WI38 (cell line): ENCODE results near the gene PAQR8.

Source experiments
- H3K4me3 ChIP-seq: 2 replicates; pipeline ENCODE4 v1.5.1; 2011; ENCODE audit warnings: low read depth, mild to moderate bottlenecking, control low read depth, low read length
- CTCF ChIP-seq: IDR thresholded peaks from 2 replicates; pipeline ENCODE4 v1.5.1; 2012; ENCODE audit warnings: low read depth, mild to moderate bottlenecking, control low read depth, low read length

Gene PAQR8

GRCh38 chr6:52347818-52348217, 14.1 kb upstream of the PAQR8 start:
- H3K4me3 ChIP-seq, result no peak overlapping the region
- no peak for TF ChIP-seq CTCF

- H3K4me3 ChIP-seq, result peak overlapping the region; percentile 40; the same call in 1 of the 2 replicates
- no peak for TF ChIP-seq CTCF
Observed at GRCh38 chr6:52351879-52352238, 10.1 kb upstream of the PAQR8 start.

- TF ChIP-seq CTCF, result no peak
Observed at GRCh38 chr6:52352239-52353018, 9.5 kb upstream of the PAQR8 start.

GRCh38 chr6:52356017-52356416, 5.9 kb upstream of the PAQR8 start:
- TF ChIP-seq CTCF, result no peak
- no peak overlapping the region for H3K4me3 ChIP-seq

More at GRCh38 chr6:52352239-52353018, 9.5 kb upstream of the PAQR8 start:
- H3K4me3 ChIP-seq, result peak overlapping the region; percentile 40; the same call in 1 of the 2 replicates

- H3K4me3 ChIP-seq, result no peak overlapping the region
- TF ChIP-seq CTCF, result no peak
Observed at GRCh38 chr6:52359403-52359802, 2.5 kb upstream of the PAQR8 start.

GRCh38 chr6:52360028-52360427, 1.9 kb upstream of the PAQR8 start:
- no peak for TF ChIP-seq CTCF
- no peak overlapping the region for H3K4me3 ChIP-seq

GRCh38 chr6:52360601-52361413, 1.1 kb upstream of the PAQR8 start:
- H3K4me3 ChIP-seq, result no peak overlapping the region
- no peak for TF ChIP-seq CTCF
